GM12891 (cell line): Measurements from ENCODE around the gene RC3H1. TPM values are rescaled to one million over a fixed set of nuclear protein-coding genes. Genes with fewer than 3 reads are reported as not detected.
A peak's percentile ranks its signal among the peaks of the same experiment; 100 is the strongest.
"Not testable (repeated sequence)": the region's sequence is repeated elsewhere in the genome, so short reads cannot be mapped to it uniquely, and the experiment has no call there.

ENCODE experiments used
- DNase-seq: peaks from one replicate; pipeline ENCODE4 v3.0.0; 2011; ENCODE audit warnings: low spot score; ENCODE audit not compliant: insufficient read length
- FAIRE-seq: peaks from 2 replicates; lab custom pipeline; 2011; peaks lifted over from hg19 to GRCh38; lab: Jason Lieb, UNC
- PAX5 ChIP-seq: IDR thresholded peaks from 2 replicates; pipeline ENCODE4 v1.6.1; 2011; ENCODE audit warnings: low read length, moderate library complexity, mild to moderate bottlenecking; ENCODE audit not compliant: insufficient read depth, severe bottlenecking
- POLR2A ChIP-seq: IDR thresholded peaks from 2 replicates; pipeline ENCODE4 v1.6.1; 2011; ENCODE audit warnings: low read depth, low read length, control low read depth
- POLR2AphosphoS5 ChIP-seq: IDR thresholded peaks from 2 replicates; pipeline ENCODE4 v1.6.1; 2011; ENCODE audit warnings: low read depth, low read length, control low read depth
- POU2F2 ChIP-seq: IDR thresholded peaks from 2 replicates; pipeline ENCODE4 v1.6.1; 2011; ENCODE audit warnings: low read depth, mild to moderate bottlenecking, control low read depth, low read length, moderate library complexity
- SPI1 ChIP-seq: IDR thresholded peaks from 2 replicates; pipeline ENCODE4 v1.6.1; 2011; ENCODE audit warnings: low read depth, low read length, control low read depth
- TAF1 ChIP-seq: IDR thresholded peaks from 2 replicates; pipeline ENCODE4 v1.6.1; 2011; ENCODE audit warnings: low read depth, low read length, control low read depth
- polyA plus RNA-seq: library from polyadenylated mRNA; unstranded; fragments of >200 nt; gene quantifications from one replicate; pipeline ENCODE4 v1.2.1, GENCODE V29; 2012; ENCODE audit warnings: low read depth, missing spikeins, inconsistent platforms; ENCODE audit not compliant: missing spikeins

Gene RC3H1
- polyA plus RNA-seq = 1.7 TPM

- DNase-seq (peak; percentile 79), FAIRE-seq (peak; percentile 90)
- peak; percentile 83 for TF ChIP-seq POLR2AphosphoS5
- no peak for TF ChIP-seq POU2F2
- TF ChIP-seq TAF1 = peak; percentile 90
- TF ChIP-seq SPI1 = peak; percentile 61
- peak; percentile 77 for TF ChIP-seq POLR2A
Observed at GRCh38 chr1:174022080-174022975, at the start of gene RC3H1. Gene RC3H1 (minus strand): TSS chr1:174022357. CDS start chr1:173992985, 29,372 bp downstream.

GRCh38 chr1:174070614-174071013 is 48.5 kb upstream of the RC3H1 start:
- no peak for DNase-seq
- no peak for FAIRE-seq
- TF ChIP-seq PAX5 (no peak), TAF1 (no peak), POLR2A (no peak), SPI1 (no peak), POU2F2 (no peak), POLR2AphosphoS5 (no peak)

- DNase-seq (no peak), FAIRE-seq (no peak)
- TF ChIP-seq TAF1 = no peak
- no peak for TF ChIP-seq POU2F2
- no peak for TF ChIP-seq PAX5
- TF ChIP-seq SPI1 = no peak
- TF ChIP-seq POLR2AphosphoS5 = no peak
- TF ChIP-seq POLR2A = no peak
Observed at GRCh38 chr1:174068000-174068399, 45.8 kb upstream of the RC3H1 start.

- TF ChIP-seq POLR2AphosphoS5 (no peak), SPI1 (no peak), POLR2A (no peak), TAF1 (no peak), POU2F2 (no peak), PAX5 (no peak)
- FAIRE-seq (no peak), DNase-seq (no peak)
Observed at GRCh38 chr1:174060090-174060489, 37.9 kb upstream of the RC3H1 start.

GRCh38 chr1:174058624-174059023 is 36.5 kb upstream of the RC3H1 start:
- FAIRE-seq = no peak
- TF ChIP-seq POLR2AphosphoS5 (no peak), PAX5 (no peak), POU2F2 (no peak), SPI1 (no peak), TAF1 (no peak), POLR2A (no peak)
- DNase-seq = no peak

- not testable (repeated sequence) for FAIRE-seq, DNase-seq
Observed at GRCh38 chr1:174056609-174057008, 34.5 kb upstream of the RC3H1 start.

- not testable (repeated sequence) for DNase-seq, FAIRE-seq
Observed at GRCh38 chr1:174055797-174056196, 33.6 kb upstream of the RC3H1 start.

GRCh38 chr1:174053826-174054225 is 31.7 kb upstream of the RC3H1 start:
- DNase-seq (no peak), FAIRE-seq (no peak)
- TF ChIP-seq PAX5 = no peak
- TF ChIP-seq POLR2A = no peak
- no peak for TF ChIP-seq POLR2AphosphoS5
- TF ChIP-seq SPI1 = no peak
- no peak for TF ChIP-seq POU2F2
- no peak for TF ChIP-seq TAF1

- TF ChIP-seq SPI1 (no peak), TAF1 (no peak), PAX5 (no peak), POU2F2 (no peak), POLR2A (no peak)
- DNase-seq (no peak), FAIRE-seq (no peak)
Observed at GRCh38 chr1:174052621-174053020, 30.5 kb upstream of the RC3H1 start.

GRCh38 chr1:174051956-174052355 is 29.8 kb upstream of the RC3H1 start:
- TF ChIP-seq POLR2AphosphoS5 (no peak), SPI1 (no peak), POLR2A (no peak), TAF1 (no peak), PAX5 (no peak), POU2F2 (no peak)
- no peak for DNase-seq
- FAIRE-seq = no peak

GRCh38 chr1:174049514-174049913 is 27.4 kb upstream of the RC3H1 start:
- TF ChIP-seq POLR2A = no peak
- no peak for TF ChIP-seq POLR2AphosphoS5
- TF ChIP-seq POU2F2 = no peak
- no peak for TF ChIP-seq SPI1
- TF ChIP-seq PAX5 = no peak
- TF ChIP-seq TAF1 = no peak
- DNase-seq (no peak), FAIRE-seq (no peak)
